HG03460 (cell line): ENCODE data around the gene ZNF783.
"Not testable (repeated sequence)": the region's sequence is repeated elsewhere in the genome, so short reads cannot be mapped to it uniquely, and the experiment has no call there.

Experiments used
- ATAC-seq: cut with Tn5 transposase; IDR thresholded peaks from one replicate; pipeline ENCODE4 v1.9.1; 2021; ENCODE audit not compliant: unreplicated experiment

Gene ZNF783

GRCh38 chr7:149261829-149262617 lies at the start of gene ZNF783:
Gene ZNF783, plus strand, starts transcription at chr7:149262196. Its CDS starts 138 bp downstream, at chr7:149262334.
- ATAC-seq, result peak; percentile 79

DNA sequence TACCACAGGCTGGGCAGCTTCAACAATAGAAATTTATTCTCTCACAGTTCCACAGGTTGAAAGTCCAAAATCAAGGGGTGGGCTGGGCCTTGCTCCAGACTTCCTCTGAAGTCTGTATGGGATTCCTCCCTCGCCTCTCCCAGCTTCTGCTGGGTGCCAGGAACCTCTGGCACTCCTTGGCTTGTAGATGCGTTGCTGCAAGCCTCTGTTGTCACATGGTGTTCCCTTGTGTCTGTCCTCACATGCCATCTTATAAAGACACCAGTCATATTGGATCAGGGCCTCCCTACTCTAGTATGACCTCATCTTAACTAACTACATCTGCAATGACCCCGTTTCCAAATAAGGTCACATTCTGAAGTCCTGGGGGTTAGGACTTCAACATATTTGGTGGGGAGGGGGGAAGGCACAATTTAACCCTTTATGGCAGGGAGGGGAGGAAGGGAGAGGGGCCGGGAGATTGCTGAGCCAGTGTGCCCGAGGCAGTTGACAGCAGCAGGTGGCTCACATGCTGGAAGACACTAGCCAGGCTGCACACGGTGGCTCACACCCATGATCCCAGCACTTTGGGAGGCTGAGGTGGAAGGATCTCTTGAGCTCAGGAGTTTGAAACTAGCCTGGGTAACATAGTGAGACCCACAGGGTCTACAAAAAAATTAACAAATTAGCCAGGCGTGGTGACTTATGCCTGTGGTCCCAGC lies 47.8 kb upstream of the ZNF783 start:
- no peak for ATAC-seq

DNA sequence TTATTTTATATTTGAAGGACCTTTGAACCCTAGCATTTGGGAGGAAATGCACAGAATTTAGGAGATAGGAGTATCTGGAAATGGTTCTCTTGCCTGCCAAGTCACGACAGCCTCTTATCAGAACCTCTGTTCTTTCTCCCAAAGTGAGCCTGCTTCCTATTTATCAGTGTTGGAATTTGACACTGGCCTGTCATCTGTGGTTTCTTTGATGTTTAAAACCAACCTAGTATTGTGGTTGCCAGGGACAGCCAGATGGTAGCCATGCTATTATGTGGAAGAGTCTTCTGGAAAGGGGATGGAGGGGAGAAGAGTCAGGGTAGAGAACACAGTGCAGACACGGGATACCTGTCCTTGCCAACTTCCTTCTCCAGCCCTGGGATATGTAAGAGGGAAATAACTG lies 45.6 kb upstream of the ZNF783 start:
- ATAC-seq, result no peak

- ATAC-seq, result no peak
These were observed 44.4 kb upstream of the ZNF783 start for GRCh38 chr7:149217570-149217969.

DNA sequence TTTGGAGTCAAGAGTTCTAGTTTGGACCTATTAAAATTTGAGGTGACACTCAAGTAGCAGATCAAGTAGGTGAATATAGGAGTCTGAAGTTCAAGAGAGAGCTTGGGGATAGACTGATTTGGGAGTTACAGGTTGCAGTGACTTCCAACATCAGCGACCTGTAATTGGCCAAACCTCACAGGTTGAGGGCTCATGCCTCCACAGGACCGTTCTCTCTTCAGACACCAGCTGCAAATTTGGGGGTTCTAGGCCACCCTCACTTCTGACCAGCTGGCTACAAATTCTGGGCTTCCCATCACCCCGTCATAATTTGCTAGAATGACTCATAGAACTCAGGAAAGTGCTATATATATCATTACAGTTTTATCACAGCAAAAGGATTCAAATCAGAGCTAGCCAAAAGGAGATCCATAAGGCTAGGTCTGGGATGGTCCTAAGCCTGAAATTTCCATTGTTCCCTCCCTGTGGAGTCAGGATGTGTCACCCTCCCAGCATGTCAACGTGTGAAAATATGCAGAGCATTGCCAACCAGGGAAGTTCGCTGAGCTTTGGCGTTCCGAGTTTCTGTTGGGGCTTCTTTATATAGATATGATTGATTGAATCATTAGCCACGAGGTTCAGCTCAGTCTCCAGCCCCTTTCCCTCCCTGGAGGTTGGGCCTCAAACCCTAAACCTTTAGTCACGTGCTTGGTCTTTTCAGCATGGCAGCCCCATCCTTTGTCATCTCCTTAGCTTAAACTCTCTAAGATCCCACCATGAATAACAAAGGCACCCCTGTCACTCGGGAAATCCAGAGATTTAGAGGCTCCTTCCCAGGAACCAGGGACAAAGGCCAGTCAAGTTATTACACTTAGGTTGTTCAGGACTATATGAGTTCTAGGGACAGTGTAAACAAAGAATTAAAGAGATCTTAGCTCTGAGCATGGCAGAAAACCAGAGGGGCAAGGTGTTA lies 43.3 kb upstream of the ZNF783 start:
- ATAC-seq, result no peak

GRCh38 chr7:149220534-149220933 lies 41.5 kb upstream of the ZNF783 start:
- ATAC-seq, result no peak

- no peak for ATAC-seq
These were observed 38.8 kb upstream of the ZNF783 start for GRCh38 chr7:149223176-149223575.

- ATAC-seq, result no peak
These were observed 38.2 kb upstream of the ZNF783 start for GRCh38 chr7:149223761-149224160.

DNA sequence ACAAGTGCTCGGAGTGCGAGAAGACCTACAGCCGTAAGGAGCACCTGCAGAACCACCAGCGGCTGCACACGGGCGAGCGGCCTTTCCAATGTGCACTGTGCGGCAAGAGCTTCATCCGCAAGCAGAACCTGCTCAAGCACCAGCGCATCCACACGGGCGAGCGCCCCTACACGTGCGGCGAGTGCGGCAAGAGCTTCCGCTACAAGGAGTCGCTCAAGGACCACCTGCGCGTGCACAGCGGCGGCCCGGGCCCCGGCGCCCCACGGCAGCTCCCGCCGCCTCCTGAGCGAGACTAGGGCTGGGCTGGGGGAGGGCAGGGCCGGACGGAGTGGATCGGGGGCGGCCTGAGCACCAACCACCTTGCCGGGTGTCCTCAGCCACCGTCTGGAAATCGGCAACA lies 37.6 kb upstream of the ZNF783 start:
- no peak for ATAC-seq

DNA sequence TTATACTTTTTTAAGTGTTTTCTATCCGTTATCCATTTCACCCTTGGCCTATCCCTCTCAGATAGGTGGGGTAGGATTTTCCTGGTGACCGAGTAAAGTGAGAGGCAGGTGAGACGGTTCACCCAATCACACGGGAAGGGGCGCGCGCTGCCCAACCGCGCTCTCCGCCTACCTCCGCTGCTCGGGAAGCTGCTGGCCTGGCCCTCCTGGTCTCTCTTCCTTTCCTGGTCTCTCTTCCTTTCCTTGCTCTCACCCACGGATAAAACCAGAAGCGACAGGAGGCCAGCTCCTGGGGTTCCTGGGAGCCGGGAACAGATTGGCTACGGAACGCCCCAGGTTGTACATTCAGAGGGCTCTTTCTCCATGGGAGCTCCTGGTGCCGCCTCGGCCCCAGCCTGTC lies 36.9 kb upstream of the ZNF783 start:
- no peak for ATAC-seq

DNA sequence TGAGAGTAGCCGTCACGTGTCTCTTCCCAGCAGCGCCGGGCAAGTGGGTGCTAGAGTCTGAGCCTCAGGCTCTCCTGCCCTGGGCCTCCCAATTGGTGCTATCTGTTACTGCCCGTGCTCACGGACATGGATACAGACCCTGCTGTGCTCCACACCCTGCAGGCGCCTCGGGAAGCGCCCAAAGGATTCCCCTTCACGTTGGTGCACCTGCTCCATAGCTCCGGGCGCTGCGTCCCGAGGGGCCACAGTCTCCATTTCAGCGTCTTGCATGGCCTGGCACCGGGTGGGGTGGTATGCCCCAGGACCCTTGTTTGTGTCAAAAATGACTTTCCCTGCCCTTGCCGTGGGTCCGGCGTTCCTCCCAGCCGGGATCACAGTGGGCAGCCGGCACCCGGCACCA lies 36.3 kb upstream of the ZNF783 start:
- no peak for ATAC-seq

DNA sequence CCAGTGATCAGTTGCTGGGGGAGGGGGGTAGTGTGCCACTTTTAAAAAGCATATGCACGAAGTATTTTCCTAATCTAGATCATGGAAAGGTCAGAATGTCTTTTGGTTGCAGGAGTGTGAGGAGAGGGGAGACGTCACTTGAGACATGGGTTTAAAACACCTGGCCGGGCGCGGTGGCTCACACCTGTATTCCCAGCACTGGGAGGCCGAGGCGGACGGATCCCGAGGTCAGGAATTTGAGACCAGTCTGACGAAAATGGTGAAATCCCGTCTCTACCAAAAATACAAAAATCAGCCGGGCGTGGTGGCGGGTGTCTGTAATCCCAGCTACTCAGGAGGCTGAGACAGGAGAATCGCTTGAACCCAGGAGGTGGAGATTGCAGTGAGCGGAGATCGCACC lies 35.6 kb upstream of the ZNF783 start:
- not testable (repeated sequence) for ATAC-seq

DNA sequence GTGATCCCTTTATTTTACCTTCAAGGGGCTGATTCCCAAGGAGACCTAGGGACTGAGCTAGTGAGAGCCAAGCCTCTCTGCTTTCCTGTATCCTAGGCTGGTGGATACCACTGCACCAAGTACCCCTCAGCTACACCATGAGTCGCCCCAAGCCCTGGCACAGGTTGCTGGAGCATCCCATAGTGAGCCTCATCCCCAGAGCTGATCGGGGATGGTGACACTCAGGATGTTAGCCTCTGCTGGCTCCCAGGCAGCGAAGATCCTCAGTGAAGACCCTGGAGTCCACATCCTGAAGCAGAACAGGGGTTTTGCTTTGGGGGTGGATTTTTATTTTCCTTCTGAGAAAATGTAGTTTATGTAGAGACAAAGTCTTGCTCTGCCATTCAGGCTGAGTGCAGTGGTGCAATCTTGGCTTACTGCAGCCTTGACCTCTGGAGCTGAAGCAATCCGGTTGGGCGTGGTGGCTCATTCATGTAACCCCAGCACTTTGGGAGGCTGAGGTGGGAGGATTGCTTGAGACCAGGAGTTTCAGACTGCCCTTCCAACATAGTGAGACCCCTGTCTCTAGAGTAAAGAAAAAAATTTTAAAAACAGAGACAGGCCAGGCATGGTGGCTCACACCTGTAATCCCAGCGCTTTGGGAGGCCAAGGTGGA lies 35.0 kb upstream of the ZNF783 start:
- no peak for ATAC-seq

DNA sequence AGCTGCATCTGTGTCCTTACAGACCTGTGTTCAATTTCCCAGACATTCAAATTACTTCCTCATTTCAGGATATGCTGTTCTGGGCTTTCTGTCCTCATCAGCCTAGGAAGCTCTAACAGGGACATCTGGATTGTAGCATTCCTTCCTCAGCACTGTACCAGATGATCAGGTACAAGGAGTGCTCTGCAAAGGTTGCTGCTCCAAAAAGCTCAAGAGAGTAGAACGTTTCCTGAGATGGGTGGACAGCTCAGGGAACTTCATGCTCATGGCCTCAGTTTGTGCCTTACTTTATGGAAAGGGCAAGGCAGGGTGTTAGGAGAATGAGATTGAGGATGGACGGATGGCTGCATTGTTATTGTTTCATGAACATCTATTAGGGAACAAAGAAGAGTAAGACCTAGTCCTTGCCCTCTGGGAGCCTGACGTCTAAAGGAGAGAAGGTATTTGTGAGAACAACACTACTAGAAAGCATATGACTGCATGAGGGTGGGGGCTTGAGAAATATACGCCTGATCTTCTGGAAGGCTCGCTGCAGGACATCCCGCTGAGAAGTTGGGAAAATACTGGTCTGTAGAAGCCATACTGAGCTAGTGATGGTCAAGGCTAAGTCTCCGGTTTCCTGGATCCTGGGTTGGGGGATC lies 33.0 kb upstream of the ZNF783 start:
- ATAC-seq, result no peak

GRCh38 chr7:149229526-149229925 lies 32.5 kb upstream of the ZNF783 start:
- ATAC-seq, result no peak

DNA sequence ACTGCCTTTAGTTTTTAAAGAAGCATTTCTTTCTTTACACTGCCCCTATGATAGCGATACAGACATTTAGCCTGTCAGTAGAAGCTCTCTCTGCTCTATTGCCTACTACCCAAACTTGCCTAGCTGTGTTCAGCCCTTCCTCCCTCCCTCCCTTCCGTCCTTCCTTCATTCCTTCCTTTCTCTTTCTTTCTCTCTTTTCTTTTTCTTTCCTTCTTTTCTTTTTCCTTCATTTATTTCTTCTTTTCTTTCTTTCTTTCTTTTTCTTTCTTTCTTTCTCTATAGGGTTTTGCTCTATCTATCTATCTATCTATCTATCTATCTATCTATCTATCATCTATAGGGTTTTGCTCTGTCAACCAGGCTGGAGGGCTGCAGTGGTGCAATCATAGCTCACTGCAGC lies 29.6 kb upstream of the ZNF783 start:
- ATAC-seq, result no peak

DNA sequence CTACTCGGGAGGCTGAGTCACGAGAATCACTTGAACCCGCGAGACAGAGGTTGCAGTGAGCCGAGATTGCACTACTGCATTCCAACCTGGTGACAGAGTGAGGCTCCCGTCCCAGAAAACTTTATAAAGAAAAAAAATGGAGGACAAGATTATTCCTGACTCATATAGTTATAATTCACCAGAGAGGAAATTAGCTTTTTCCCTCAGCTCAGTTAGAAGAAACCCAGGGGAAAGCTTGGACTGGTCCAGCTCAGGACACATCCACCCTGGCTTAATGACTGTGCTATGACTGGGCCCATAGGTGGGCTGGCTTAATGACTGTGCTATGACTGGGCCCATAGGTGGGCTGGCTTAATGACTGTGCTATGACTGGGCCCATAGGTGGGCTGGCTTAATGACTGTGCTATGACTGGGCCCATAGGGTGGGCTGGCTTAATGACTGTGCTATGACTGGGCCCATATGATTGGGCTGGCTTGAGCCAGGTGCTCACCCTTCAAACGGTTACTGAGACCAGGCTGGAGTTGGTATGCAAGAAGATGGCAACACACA lies 28.3 kb upstream of the ZNF783 start:
- ATAC-seq, result not testable (repeated sequence)

- ATAC-seq, result no peak
These were observed 24.5 kb upstream of the ZNF783 start for GRCh38 chr7:149237502-149237901.

DNA sequence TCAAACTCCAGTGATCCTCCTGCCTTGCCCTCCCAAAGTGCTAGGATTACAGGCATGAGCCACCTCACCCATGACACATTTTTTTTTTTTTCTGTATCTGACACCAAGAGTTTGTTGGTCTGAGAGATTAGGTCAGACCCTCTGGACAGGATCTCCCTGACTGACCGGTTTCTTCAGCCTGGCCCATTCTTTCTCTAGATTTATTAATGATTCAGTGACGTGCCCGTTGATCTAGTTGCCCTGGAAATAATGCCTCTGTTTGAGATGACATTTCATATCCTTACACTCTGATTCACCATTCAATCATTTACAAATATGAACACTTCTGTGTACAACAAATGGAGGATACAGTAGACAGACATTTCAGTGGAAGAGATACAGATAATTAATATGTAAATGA lies 23.9 kb upstream of the ZNF783 start:
- no peak for ATAC-seq
